ENCODE data around the gene GABARAP.

The GABARAP gene

GRCh38 chr17:7222093-7222971 lies 19.9 kb downstream of the GABARAP start:
- no peak for DNase-seq (ENCODE audit: low spot score)

GRCh38 chr17:7221278-7222092 lies 20.8 kb downstream of the GABARAP start:
- no peak for DNase-seq (ENCODE audit: low spot score)

DNA sequence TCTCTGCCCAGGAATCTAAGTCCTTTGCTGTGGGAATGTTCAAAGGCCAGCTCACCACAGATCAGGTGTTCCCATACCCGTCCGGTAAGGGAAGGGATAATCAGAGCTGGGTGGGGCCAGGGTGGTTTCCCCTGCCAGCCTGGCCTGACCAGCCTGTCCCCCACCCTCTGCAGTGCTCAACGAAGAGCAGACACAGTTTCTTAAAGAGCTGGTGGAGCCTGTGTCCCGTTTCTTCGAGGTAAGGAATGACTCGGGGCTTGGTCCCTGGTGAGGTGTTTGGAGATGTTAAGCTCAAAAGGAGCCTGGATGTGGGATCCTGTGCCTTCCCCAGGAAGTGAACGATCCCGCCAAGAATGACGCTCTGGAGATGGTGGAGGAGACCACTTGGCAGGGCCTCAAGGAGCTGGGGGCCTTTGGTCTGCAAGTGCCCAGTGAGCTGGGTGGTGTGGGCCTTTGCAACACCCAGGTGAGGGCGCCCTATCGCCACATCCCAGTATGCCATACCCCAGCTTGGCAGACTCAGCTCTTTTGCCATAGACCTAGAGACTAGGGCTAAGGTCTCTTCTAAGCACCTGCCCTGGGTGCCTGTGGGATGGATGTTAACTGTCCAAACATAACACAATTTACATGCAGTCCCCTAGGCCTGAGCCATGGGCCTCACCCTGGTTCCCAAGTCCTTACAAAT lies 21.5 kb downstream of the GABARAP start:
- DNase-seq (ENCODE audit: low spot score), result no peak

DNA sequence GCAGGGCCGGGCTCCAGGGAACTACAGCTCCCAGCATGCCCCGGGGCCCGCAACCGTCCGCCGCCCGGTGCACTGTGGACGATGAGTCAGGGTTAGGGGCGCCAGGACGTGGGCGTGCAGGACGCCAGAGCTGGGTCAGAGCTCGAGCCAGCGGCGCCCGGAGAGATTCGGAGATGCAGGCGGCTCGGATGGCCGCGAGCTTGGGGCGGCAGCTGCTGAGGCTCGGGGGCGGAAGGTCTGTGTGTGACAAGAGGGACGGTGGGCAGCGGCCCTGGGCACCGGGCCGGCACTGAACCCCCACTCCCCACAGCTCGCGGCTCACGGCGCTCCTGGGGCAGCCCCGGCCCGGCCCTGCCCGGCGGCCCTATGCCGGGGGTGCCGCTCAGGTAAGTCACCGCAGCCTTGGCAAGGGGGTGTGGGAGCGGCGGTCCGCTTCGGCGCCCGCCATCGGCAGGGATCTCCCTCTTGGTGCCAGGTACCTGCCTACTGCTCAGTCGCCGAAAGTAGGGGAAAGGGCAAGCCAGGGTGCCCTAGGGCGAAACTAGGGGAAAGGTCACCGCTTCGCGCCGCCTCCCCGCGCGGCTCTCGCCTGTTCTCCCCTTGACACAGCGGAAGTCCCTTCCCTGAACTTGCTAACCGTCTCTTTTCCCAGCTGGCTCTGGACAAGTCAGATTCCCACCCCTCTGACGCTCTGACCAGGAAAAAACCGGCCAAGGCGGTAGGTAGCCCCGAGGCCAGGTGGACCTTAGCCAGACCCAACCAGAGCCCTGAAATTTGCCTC lies 22.2 kb downstream of the GABARAP start, which contains the start of the genes ACADVL and DLG4:
TSS of gene ACADVL (plus strand) at position 127 of the 781 bp plus-strand sequence. CDS start at position 174, 47 bp downstream.
TSS of gene DLG4 (minus strand) at position 25 of the 781 bp plus-strand sequence.
- DNase-seq (ENCODE audit: low spot score), result peak; percentile 83

DNA sequence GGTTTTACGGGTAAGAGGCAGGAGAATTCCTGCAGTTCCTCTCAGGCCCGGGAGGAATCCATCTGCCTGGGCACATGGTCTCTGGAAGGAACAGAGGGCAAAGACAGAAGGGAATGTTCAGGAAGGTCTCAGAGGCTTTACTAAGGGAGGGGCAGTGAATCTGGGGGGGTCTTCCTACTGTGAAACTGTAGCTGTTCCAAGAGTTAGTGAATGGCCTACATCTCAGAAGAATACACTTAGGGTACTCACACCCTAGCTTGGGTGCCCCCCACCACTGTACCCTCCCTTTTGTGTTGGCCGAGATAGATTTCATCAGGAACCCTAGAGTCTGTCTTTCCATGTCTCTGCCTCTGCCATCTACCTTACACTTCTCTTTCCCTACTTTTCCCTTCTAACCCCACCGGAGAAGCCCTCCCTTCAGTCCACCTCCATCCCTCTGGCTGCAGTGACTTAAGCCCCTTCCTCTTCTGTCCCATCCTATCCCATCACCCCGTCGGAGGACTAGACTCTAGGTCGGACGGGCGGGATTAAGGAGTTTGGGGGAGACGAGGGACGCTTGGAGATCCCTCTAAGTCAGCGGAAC lies 22.9 kb downstream of the GABARAP start:
- no peak for DNase-seq (ENCODE audit: low spot score)

DNA sequence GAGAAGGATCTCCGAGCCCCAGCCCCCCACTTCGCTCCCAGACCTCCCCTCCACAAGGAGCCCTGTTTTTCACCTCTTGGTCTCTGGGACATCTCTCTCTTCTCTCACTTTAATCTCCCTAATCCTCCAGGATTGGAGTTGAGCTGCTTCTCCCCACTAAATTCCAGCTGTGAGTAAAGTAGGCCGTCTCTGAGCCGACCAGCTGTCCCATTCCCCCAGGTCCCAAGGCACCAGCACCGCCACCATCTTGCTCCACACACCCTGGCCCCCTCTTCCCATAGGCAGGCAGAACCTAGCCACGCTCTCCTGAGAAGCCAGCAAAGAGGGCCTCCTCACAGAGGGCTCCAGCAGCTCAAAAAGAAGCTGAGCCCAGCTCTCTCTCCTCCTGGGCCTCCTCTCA lies 23.5 kb downstream of the GABARAP start:
- no peak for DNase-seq (ENCODE audit: low spot score)

DNA sequence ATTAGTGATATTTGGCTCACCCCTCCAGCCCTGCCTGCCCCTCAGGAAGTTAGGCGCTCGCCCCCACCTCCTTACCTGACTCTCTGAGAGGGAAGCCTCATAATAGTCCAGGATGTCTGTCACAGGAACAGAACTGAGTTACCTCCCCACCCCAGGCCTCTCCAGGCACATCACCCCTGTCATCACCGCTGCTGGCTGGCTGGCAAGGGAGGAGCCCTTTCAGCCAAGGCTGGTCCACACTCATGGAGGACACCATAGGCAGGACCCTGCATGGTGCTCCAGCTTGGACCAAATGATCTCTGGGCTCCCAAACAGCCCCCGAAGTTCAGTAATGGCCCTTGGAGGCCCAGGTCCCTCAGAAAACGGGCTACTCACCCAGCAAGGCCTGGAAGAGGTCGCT lies 24.1 kb downstream of the GABARAP start:
- no peak for DNase-seq (ENCODE audit: low spot score)

DNA sequence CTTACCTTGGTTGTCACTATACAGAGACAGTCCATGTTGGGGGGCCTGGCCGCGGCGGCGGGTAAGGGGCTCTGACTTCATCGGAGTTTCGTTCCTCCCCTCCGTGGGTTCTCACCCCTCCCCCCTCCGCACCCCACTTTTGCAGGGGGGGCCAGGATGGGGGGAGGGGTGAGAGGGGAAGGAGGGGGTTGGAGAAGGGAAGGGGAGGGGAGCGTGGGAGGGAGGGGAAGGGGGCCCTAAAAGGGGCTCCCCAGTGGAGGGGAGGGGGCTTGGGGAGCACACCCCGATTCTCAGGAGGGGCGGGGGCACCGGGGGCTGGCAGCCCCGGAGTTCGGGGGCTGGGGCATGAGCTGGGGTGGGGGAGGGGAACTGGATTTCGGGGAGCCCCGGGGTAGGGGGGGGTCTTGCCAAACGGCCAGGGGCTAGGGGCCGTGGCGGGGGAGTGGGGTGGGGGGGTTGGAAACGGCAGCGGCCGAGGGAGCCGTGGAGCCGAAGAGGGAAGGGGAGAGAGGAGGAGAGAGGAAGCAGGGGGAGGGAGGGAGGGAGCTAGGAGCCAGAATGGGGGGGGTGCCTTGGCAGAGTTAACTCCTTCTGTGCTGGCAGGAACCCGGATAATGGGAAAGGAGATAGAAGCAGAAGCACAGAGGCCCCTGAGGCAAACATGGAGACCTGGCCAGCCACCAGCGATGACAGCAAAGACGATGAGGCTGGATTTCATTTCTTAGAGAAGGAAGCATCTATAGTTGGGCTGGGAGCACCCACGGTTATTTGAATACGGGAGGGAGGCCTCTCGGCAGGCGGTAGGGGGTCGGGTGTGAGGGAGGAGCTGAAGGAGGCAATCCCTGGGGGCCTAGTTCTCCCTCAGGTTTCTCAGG lies 24.9 kb downstream of the GABARAP start:
- no peak for DNase-seq (ENCODE audit: low spot score)

- DNase-seq (ENCODE audit: low spot score), result no peak
Measured at GRCh38 chr17:7216242-7217112, 25.8 kb downstream of the GABARAP start.

- DNase-seq (ENCODE audit: low spot score), result no peak
Measured at GRCh38 chr17:7215652-7216180, 26.5 kb downstream of the GABARAP start.

DNA sequence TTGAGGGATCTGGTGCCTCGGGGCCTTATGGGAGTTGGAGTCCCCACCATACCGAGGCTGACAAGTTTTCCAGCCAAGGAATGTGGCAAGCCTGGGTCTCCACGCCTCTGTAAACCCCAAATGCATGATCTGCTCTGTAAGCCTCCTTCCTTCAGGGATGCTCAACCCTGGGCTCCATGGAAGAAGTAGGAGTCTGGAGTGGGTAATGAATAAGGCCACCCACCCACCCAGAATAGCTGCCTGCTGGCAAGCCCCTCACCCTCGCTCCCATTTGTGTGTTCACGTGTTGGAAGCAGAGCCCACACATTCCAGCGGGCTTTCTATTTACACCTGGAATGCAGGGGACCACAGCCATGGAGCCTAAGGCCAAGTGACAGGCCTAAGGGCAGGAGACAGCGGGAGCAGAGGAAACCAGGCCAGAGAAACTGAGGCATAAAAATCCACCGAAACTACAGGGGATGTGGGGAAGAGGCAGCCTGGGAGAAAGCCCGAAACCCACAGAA lies 27.1 kb downstream of the GABARAP start:
- no peak for DNase-seq (ENCODE audit: low spot score)

- DNase-seq (ENCODE audit: low spot score), result peak; percentile 95
Measured at GRCh38 chr17:7214300-7215135, 27.7 kb downstream of the GABARAP start.

GRCh38 chr17:7213895-7214299 lies 28.4 kb downstream of the GABARAP start:
- no peak for DNase-seq (ENCODE audit: low spot score)

DNA sequence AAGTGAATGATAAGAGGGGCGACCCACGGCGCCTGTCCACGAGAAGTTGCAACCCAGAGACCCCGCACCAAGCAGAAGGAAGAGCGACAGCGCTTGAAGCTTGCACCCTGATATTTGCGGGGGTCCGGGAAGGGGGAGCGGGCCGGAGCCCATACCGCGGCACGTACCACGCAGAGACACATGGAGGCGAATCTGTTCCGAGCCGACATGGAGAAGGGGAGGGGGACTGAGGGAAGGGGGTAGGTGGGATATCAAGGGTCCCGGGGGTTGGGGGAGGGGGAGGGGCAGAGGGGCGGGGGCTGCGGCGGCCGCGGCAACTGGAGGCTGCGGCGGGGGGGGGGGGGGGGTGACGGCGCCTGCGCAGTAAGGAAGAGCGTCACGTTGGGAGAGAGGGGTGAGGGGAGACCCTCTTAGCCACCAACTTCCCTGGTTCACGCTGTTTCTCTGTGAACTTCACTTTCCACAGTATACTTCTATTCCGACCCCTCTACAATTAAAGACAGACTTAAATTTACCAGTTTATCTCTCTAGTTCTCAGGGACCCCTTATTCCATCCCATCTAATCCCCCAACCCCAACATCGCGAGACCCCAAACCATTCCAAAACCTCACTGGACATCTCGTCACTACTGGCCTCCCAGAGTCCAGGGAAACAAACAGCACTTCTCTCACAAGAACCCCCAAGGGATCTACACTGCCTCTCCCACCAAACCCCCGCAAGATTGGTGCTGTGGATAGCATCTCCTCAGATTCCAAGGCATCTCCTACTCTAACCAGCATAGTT lies 30.6 kb downstream of the GABARAP start:
- no peak for DNase-seq (ENCODE audit: low spot score)

GRCh38 chr17:7208754-7209460 lies 33.3 kb downstream of the GABARAP start:
- no peak for DNase-seq (ENCODE audit: low spot score)

DNA sequence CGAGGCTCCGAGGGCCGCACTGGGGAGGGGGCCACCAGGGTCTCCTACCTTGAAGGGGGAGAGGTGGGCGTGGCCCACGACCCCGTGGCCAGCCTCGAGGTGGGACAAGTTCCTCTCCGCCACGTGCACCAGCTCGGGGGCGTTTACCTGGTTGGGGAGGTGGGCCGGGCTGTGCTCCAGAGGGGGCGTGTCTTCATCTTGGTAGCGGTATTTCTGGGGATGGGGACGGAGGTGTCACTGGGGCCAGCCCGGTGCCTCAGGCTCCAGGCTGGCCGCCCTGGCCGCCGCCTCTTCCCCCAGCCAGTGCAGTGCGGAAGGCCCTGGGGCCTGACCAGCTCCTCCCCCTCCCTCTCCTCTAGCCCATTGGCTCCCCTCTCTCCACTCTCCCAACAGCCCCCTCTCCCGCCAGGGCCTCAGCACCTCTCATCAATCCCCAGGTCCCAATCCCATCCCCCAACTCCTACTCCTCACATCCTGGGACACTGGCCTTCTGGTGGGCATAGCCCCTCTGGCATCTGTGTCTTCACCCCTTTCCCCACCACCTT lies 34.1 kb downstream of the GABARAP start:
- no peak for DNase-seq (ENCODE audit: low spot score)

Data from globus pallidus (tissue), 1 donor.